ENCODE data around the gene AEBP1.

Gene AEBP1

GRCh38 chr7:44060091-44060947 lies 43.8 kb upstream of the AEBP1 start:
- DNase-seq (ENCODE audit: insufficient read length, low spot score) (no peak), FAIRE-seq (no peak)
- TF ChIP-seq CTCF (IDR thresholded peaks at IDR 0.05; ENCODE audit: insufficient read depth, missing control alignments), result no peak

GRCh38 chr7:44060948-44061644 lies 43.0 kb upstream of the AEBP1 start:
- FAIRE-seq (no peak), DNase-seq (ENCODE audit: insufficient read length, low spot score) (no peak)
- TF ChIP-seq CTCF (IDR thresholded peaks at IDR 0.05; ENCODE audit: insufficient read depth, missing control alignments), result no peak

GRCh38 chr7:44061645-44062179 lies 42.4 kb upstream of the AEBP1 start:
- DNase-seq (ENCODE audit: insufficient read length, low spot score), result no peak
- no peak for TF ChIP-seq CTCF (IDR thresholded peaks at IDR 0.05; ENCODE audit: insufficient read depth, missing control alignments)
- no peak for FAIRE-seq

GRCh38 chr7:44062180-44062902 lies 41.8 kb upstream of the AEBP1 start:
- FAIRE-seq (no peak), DNase-seq (ENCODE audit: insufficient read length, low spot score) (no peak)

GRCh38 chr7:44062903-44063295 lies 41.2 kb upstream of the AEBP1 start:
- DNase-seq (ENCODE audit: insufficient read length, low spot score) (no peak), FAIRE-seq (no peak)
- no peak for TF ChIP-seq CTCF (IDR thresholded peaks at IDR 0.05; ENCODE audit: insufficient read depth, missing control alignments)

More at GRCh38 chr7:44062180-44062902, 41.8 kb upstream of the AEBP1 start:
- no peak for TF ChIP-seq CTCF (IDR thresholded peaks at IDR 0.05; ENCODE audit: insufficient read depth, missing control alignments)

GRCh38 chr7:44063547-44063893 lies 40.6 kb upstream of the AEBP1 start:
- TF ChIP-seq CTCF (IDR thresholded peaks at IDR 0.05; ENCODE audit: insufficient read depth, missing control alignments), result no peak
- no peak for DNase-seq (ENCODE audit: insufficient read length, low spot score)
- FAIRE-seq, result no peak
